Measurements from ENCODE around the gene SRSF1. TPM values are rescaled to one million over a fixed set of nuclear protein-coding genes. Genes with fewer than 3 reads are reported as not detected.
A peak's percentile ranks its signal among the peaks of the same experiment; 100 is the strongest.
"Not testable (repeated sequence)": the region's sequence is repeated elsewhere in the genome, so short reads cannot be mapped to it uniquely, and the experiment has no call there.

Gene SRSF1, protein sequence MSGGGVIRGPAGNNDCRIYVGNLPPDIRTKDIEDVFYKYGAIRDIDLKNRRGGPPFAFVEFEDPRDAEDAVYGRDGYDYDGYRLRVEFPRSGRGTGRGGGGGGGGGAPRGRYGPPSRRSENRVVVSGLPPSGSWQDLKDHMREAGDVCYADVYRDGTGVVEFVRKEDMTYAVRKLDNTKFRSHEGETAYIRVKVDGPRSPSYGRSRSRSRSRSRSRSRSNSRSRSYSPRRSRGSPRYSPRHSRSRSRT
- 100 to 1,000 TPM in 1 of 2 donors, 10 to 100 TPM in 1; 94.9 to 107 TPM for total RNA-seq
- total RNA-seq = 81.7 to 83.0 reads per million in 2 donors

DNA sequence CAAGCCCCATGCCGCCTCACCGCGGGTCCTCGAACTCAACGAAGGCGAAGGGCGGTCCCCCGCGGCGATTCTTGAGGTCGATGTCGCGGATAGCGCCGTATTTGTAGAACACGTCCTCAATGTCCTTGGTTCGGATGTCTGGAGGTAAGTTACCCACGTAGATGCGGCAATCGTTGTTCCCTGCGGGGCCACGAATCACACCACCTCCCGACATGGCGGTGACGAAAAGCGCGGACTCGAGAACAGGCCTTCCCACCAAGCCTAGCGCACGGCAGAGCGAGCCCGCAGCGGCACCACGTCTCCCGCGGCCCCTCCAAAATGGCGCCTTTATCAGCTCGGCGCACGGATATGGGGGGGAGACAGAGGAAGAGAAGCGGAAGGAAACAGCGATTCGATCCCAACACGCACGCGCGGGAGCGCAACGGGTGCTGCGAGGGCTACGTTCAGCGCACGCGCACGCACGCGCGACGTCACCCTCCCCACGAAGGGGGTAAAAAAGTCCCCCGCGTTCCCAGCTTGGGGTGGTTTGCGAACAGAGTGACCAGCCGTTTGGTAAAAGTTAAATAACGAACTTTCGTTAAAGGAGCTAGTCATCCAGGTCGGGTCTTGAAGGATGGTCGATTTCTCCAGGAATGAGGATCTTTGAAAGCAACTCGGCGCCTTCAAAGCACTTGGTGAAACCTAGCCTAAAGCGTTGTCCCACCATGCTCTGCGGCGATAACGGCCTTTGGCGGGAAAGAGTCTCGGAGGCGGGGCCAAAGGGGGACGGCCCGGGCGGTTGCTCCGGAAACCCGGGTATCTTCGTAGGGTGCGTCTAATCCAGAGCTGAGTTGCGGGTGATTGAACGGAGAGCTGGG lies at the start of gene SRSF1:
TSS of gene SRSF1 (minus strand) at position 323 of the 857 bp plus-strand sequence. CDS start at position 214, 109 bp downstream.
- H3K36me3 Mint-ChIP-seq (ENCODE audit: low read depth) = peaks cover 11% of the 10 kb centered on the region
- peaks cover 35% of the 10 kb centered on the region for H3K4me1 Mint-ChIP-seq
- peak; percentile 90 for ATAC-seq
- H3K9me3 ChIP-seq (ENCODE audit: control insufficient read depth, low read length, poor library complexity, severe bottlenecking) = no peaks in the 10 kb centered on the region
- no peaks in the 10 kb centered on the region for H3K27me3 Mint-ChIP-seq
- DNase-seq = peak; percentile 94 to 96 (median 95)
- peak within 1 kb of the TSS; percentile 99 for H3K27ac Mint-ChIP-seq
- H3K4me3 Mint-ChIP-seq = peak within 1 kb of the TSS; percentile 98

DNA sequence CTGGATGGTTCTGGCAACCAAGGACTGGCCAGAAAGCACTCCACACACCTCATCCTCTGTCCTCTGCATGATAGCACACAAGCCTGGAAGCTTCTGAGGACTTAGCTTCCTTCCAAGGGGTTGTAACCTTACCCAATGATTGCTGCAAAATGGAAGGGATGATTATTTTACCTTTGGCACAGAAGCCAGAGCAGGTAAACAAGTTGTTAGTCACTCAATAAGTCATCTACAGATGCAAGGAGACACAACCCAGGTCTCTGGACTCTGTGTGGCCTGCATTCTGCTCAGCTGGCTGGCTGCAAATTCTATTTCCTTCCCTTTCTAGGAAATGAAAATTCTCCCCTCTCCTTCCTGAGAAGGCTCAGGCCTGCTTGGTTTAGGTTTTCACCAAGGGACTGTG lies 49.4 kb upstream of the SRSF1 start:
- H3K27me3 Mint-ChIP-seq = peaks cover 30% of the 10 kb centered on the region
- peaks cover 3% of the 10 kb centered on the region for H3K36me3 Mint-ChIP-seq (ENCODE audit: low read depth)
- ATAC-seq = no peak
- no peak overlapping the region for H3K4me3 Mint-ChIP-seq
- H3K4me1 Mint-ChIP-seq = peaks cover 9% of the 10 kb centered on the region
- no peaks in the 10 kb centered on the region for H3K9me3 ChIP-seq (ENCODE audit: control insufficient read depth, low read length, poor library complexity, severe bottlenecking)
- H3K27ac Mint-ChIP-seq = no peak overlapping the region
- no peak for DNase-seq

DNA sequence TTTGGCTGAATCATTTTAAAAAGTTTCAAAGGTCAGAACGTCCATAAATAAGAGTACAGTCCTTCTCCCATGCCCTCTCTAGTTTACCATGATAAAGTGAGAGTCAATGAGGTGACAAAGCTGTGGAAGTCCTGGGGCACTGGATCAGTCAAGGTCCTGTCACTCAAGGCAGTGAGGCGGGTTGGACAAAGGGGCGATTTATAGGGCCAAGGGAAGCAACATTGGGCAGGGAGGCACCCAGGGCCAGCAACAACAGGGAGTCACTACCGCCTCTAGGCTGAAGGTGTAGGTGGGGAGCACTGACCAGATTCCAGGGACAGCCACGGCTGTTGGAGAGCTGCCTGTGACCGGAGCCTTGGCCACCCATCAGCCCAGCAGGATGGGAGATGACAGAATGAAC lies 47.6 kb upstream of the SRSF1 start:
- no peak overlapping the region for H3K27ac Mint-ChIP-seq
- no peaks in the 10 kb centered on the region for H3K9me3 ChIP-seq (ENCODE audit: control insufficient read depth, low read length, poor library complexity, severe bottlenecking)
- H3K27me3 Mint-ChIP-seq = peaks cover 25% of the 10 kb centered on the region
- peaks cover 3% of the 10 kb centered on the region for H3K36me3 Mint-ChIP-seq (ENCODE audit: low read depth)
- ATAC-seq (no peak), DNase-seq (no peak)
- peaks cover 9% of the 10 kb centered on the region for H3K4me1 Mint-ChIP-seq
- no peak overlapping the region for H3K4me3 Mint-ChIP-seq

DNA sequence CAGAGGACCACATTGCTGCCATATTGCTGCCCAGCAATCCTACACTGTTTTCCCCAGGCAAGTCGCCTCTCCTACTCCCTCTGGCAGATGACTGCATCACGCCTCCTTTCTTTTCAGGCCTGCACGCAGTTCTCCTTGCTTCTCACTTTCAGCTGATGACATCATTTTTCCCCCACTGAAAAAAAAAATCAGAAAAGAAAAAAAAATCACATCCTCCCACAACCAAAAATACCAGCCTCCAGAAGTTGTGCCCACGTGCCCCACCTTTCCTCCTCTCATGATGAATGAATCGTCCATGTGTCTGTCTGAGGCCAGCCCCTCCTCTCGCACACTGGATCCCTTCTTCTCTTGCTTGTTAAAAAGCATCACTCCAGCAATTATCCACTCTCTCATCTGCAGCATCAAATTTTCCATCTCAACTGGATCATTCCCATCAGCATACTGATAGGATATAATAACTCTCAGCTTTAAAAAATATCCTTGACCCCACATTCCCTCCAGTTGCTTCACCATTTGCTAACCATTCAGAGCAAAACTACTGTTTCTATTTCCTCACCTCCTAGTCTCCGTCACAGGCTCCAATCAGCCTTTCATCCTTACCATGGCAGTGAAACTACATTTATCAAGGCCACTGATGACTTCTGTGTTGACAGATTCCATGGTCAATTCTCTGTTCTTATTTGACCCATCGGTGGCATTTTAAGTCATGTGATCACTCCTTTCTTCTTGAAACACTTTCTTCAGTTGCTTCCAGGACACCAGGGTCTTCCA lies 46.1 kb upstream of the SRSF1 start:
- H3K27me3 Mint-ChIP-seq = peaks cover 24% of the 10 kb centered on the region
- peaks cover 9% of the 10 kb centered on the region for H3K4me1 Mint-ChIP-seq
- H3K4me3 Mint-ChIP-seq = no peak overlapping the region
- H3K9me3 ChIP-seq (ENCODE audit: control insufficient read depth, low read length, poor library complexity, severe bottlenecking) = no peaks in the 10 kb centered on the region
- no peak overlapping the region for H3K27ac Mint-ChIP-seq
- ATAC-seq = no peak
- H3K36me3 Mint-ChIP-seq (ENCODE audit: low read depth) = peaks cover 3% of the 10 kb centered on the region
- no peak for DNase-seq

DNA sequence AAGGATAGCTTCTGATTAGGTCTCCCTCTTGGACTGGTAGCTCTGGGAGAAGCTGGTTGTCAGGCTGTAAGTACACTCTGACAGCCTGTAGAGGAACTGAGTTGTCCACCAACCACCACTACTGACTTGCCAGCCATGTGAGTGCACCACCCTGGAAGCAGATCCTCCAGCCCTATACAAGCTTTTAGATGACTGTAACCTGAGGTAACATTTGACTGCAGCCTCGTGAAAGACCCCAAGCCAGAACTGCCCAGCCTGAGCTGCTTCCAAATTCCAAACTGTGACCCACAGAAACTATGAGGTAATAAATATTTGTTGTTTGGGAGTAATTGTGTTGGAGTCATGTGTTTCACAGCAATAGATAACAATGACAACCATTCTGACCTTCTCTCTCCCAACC lies 45.4 kb upstream of the SRSF1 start:
- H3K4me1 Mint-ChIP-seq = peaks cover 9% of the 10 kb centered on the region
- H3K4me3 Mint-ChIP-seq = no peak overlapping the region

DNA sequence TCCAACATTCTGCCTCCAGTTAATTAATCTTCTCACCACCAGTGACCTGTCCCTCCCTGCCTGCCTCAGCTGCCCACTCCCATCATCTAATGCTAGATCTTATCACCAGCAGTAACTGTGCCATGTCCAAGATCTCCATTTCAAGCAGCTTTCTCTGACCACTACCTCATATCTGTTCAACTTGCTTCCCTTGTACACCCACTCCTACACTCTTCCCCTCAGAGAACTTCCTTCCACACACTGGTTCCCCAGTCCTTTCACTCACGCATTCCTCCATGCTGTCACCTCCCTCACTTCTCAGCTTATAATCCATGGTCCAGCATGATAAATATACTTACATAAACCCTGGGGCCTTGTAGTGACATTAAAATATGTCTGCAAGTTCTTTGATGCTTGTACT lies 44.4 kb upstream of the SRSF1 start:
- H3K36me3 Mint-ChIP-seq (ENCODE audit: low read depth) = peaks cover 5% of the 10 kb centered on the region
- no peak overlapping the region for H3K4me3 Mint-ChIP-seq
- peaks cover 9% of the 10 kb centered on the region for H3K4me1 Mint-ChIP-seq
- ATAC-seq (no peak), DNase-seq (no peak)
- H3K9me3 ChIP-seq (ENCODE audit: control insufficient read depth, low read length, poor library complexity, severe bottlenecking) = no peaks in the 10 kb centered on the region
- peaks cover 26% of the 10 kb centered on the region for H3K27me3 Mint-ChIP-seq
- H3K27ac Mint-ChIP-seq = no peak overlapping the region

More for the DNA sequence above, 45.4 kb upstream of the SRSF1 start:
- peaks cover 26% of the 10 kb centered on the region for H3K27me3 Mint-ChIP-seq
- ATAC-seq (no peak), DNase-seq (no peak)
- H3K9me3 ChIP-seq (ENCODE audit: control insufficient read depth, low read length, poor library complexity, severe bottlenecking) = no peaks in the 10 kb centered on the region
- H3K36me3 Mint-ChIP-seq (ENCODE audit: low read depth) = peaks cover 5% of the 10 kb centered on the region
- no peak overlapping the region for H3K27ac Mint-ChIP-seq

DNA sequence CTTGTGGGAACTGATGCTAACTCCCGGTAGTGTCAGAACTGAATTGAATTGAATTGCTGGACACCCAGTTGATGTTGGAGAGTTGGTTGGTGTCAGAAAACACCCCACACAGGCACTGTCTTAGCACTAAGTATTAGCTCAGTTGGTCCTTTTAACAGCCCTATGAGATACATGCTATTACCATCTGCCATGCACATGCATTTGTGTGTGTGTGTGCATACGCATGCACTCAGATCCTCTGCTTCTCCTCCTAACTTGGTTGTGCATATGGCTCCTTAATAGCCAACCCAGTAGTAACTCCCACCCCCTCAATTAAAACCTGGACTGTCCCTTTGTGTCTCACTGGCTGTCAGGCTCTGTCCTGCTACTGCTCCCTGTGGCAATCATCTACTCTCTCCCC lies 43.9 kb upstream of the SRSF1 start:
- Mint-ChIP-seq H3K27ac (no peak overlapping the region), H3K4me1 (peaks cover 9% of the 10 kb centered on the region), H3K27me3 (peaks cover 30% of the 10 kb centered on the region), H3K4me3 (no peak overlapping the region), H3K36me3 (ENCODE audit: low read depth) (peaks cover 5% of the 10 kb centered on the region)
- DNase-seq (no peak), ATAC-seq (no peak)
- H3K9me3 ChIP-seq (ENCODE audit: control insufficient read depth, low read length, poor library complexity, severe bottlenecking) = no peaks in the 10 kb centered on the region

DNA sequence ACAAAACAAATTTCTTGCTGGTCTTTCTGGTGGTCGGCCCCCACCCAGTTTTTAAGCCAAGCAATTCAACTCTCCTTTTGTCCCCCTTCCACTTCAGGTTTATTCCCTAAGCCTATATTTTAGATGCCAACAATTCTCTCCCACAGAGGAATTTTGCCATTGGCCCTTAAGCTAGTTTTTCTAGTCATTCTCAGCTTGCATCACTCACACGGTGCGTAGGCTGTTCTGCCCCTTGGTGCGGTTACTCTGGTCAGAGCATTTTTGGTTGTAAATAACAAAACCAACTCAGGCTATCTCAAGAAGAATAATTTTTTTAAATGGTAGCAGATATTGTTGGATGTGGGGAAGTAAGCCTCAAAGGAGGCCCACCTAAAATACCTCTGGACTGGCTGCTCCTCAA lies 42.5 kb upstream of the SRSF1 start:
- no peak for ATAC-seq
- H3K27me3 Mint-ChIP-seq = peaks cover 35% of the 10 kb centered on the region
- no peaks in the 10 kb centered on the region for H3K9me3 ChIP-seq (ENCODE audit: control insufficient read depth, low read length, poor library complexity, severe bottlenecking)
- peaks cover 5% of the 10 kb centered on the region for H3K36me3 Mint-ChIP-seq (ENCODE audit: low read depth)
- no peak overlapping the region for H3K4me3 Mint-ChIP-seq
- DNase-seq = no peak
- peaks cover 9% of the 10 kb centered on the region for H3K4me1 Mint-ChIP-seq
- H3K27ac Mint-ChIP-seq = no peak overlapping the region

DNA sequence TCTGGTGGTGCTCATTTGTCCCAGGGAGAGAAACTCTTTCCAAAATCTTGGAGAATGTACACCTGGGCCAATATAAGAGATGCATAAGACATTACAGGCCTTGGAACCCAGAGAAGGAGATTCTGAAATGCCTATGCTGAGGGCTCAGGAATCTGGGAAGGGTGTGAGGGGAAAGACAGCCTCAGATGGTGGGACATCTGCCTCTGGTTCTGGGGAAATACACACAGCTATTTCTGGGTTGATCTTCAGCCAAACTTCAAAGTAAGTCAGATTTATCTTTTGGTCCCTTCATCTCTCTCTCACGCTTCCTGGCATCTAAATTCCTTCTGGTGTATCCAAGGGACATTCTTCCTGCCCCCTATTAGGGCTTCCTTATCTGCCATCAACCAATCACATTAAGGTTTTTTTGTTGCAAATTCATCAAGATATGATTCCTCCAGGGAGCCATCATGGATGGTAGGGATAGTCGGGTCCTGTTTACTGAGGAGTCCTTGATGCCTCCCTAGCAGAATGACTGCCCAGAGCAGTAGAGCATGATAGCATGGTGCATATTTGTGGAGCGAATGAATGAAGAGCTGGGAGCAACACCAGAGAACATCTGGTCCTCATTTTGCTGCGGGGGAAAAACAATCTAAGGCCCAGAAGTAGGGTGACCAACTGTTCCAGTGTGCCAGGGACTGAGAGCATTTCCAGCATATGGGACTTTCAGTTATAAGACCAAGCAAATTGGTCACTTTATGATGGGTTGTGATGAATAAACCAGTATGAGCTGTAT lies 40.5 kb upstream of the SRSF1 start:
- Mint-ChIP-seq H3K4me3 (no peak overlapping the region), H3K27me3 (peaks cover 52% of the 10 kb centered on the region), H3K36me3 (ENCODE audit: low read depth) (peaks cover 3% of the 10 kb centered on the region), H3K27ac (no peak overlapping the region), H3K4me1 (no peaks in the 10 kb centered on the region)
- H3K9me3 ChIP-seq (ENCODE audit: control insufficient read depth, low read length, poor library complexity, severe bottlenecking) = no peaks in the 10 kb centered on the region
- DNase-seq (no peak), ATAC-seq (no peak)

DNA sequence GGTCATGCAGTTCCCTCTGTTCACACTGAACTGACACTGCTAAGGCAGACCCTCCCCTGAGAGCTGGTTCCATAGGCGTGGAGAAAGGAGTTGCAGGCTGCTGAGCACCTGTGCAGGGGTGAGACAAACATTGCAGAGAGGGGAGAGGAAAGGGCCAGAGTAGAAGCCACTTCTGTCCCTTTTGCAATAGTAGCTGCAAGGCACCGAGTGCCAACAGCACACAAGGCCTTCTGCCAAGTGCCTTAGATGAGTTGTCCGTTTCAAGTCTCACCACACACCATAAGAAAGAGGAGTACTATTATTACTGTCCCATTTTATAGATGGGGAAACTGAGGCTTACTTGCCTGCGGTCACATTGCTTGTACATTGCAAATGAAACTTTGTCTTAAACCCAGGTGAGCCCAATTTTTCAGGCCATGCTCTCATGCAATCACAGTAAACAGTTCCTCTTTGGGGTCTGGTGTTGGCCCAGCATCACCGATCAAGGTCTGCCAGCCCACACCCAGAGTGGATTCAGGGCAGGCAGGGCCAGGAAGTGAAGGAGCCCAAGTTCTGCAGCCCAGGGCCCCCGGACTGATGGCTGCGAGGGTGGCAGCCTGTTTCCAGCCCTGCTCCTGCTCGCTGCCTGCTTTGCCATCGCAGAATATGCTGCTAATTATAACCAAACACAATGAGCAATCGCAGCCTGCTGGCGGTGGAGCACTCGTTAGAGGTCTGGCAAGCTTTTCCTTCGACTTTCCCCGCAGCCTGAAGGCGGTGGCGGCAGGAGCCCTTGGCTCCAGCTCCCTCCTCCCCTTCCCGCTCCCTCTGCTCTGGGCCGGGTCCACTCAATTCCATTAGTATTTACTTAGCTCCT lies 39.4 kb upstream of the SRSF1 start:
- Mint-ChIP-seq H3K36me3 (ENCODE audit: low read depth) (peaks cover 7% of the 10 kb centered on the region), H3K4me1 (no peaks in the 10 kb centered on the region), H3K4me3 (no peak overlapping the region), H3K27me3 (peaks cover 59% of the 10 kb centered on the region), H3K27ac (no peak overlapping the region)
- DNase-seq (no peak), ATAC-seq (no peak)
- H3K9me3 ChIP-seq (ENCODE audit: control insufficient read depth, low read length, poor library complexity, severe bottlenecking) = no peaks in the 10 kb centered on the region

DNA sequence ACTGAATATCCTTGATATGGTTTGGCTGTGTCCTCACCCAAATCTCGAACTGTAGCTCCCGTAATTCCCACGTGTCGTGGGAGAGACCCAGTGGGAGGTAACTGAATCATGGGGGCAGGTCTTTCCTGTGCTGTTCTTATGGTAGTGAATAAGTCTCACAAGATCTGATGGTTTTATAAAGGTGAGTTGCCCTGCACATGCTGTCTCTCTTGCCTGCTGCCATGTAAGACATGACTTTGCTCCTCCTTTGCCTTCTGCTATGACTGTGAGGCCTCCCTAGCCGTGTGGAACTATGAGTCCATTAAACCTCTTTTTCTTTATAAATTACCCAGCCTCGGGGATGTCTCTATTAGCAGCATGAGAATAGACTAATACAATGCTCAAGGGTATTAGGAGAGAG lies 37.2 kb upstream of the SRSF1 start:
- not testable (repeated sequence) for H3K27ac Mint-ChIP-seq

More for the DNA sequence above, 37.2 kb upstream of the SRSF1 start:
- ATAC-seq; H3K36me3 Mint-ChIP-seq (ENCODE audit: low read depth); H3K4me3 Mint-ChIP-seq; H3K4me1 Mint-ChIP-seq; DNase-seq; H3K9me3 ChIP-seq (ENCODE audit: control insufficient read depth, low read length, poor library complexity, severe bottlenecking): not testable (repeated sequence)
- peaks cover 76% of the 10 kb centered on the region for H3K27me3 Mint-ChIP-seq

All from T-helper 17 cell (primary cell).